ENCODE data around the gene CST3.
"Not testable (repeated sequence)": the region's sequence is repeated elsewhere in the genome, so short reads cannot be mapped to it uniquely, and the experiment has no call there.

The CST3 gene

GRCh38 chr20:23637282-23638221 lies at the start of gene CST3:
CST3 (minus strand) TSS chr20:23637955; CDS start chr20:23637862, 93 bp downstream.
- Histone ChIP-seq H3K79me2 (ENCODE audit: insufficient read depth, low read length) (no peaks in the 10 kb centered on the region), H2AFZ (ENCODE audit: low read depth, low read length) (no peak within 1 kb of the TSS), H4K20me1 (ENCODE audit: insufficient read depth, low read length) (peaks cover 3% of the 10 kb centered on the region; the same call in 1 of the 2 replicates), H3K27me3 (ENCODE audit: insufficient read depth, low read length, poor library complexity) (peaks cover 9% of the 10 kb centered on the region), H3K9me3 (ENCODE audit: insufficient read depth, low read length, severe bottlenecking) (no peaks in the 10 kb centered on the region), H3K4me1 (ENCODE audit: insufficient read depth, low read length) (no peaks in the 10 kb centered on the region), H3K36me3 (ENCODE audit: insufficient read depth, low read length) (no peaks in the 10 kb centered on the region), H3K9ac (ENCODE audit: low read depth, low read length) (no peak within 1 kb of the TSS), H3K4me3 (ENCODE audit: low read depth in 1 of 2, low read length in 2 of 2) (no peak within 1 kb of the TSS), H3K4me2 (ENCODE audit: insufficient read depth, low read length) (no peak within 1 kb of the TSS), H3K27ac (ENCODE audit: low read length) (no peak within 1 kb of the TSS)
- no peak for TF ChIP-seq EZH2 (IDR thresholded peaks at IDR 0.05; ENCODE audit: borderline replicate concordance, low read depth, low read length, severe bottlenecking)
- TF ChIP-seq CTCF (IDR thresholded peaks at IDR 0.05; ENCODE audit: borderline replicate concordance, extremely low read depth, low read length, poor library complexity, severe bottlenecking), result no peak
- ATAC-seq (ENCODE audit: insufficient read depth, low read depth) (no peak), DNase-seq (no peak)

- TF ChIP-seq EZH2 (IDR thresholded peaks at IDR 0.05; ENCODE audit: borderline replicate concordance, low read depth, low read length, severe bottlenecking) (no peak), CTCF (IDR thresholded peaks at IDR 0.05; ENCODE audit: borderline replicate concordance, extremely low read depth, low read length, poor library complexity, severe bottlenecking) (no peak)
- Histone ChIP-seq H3K9me3 (ENCODE audit: insufficient read depth, low read length, severe bottlenecking) (no peaks in the 10 kb centered on the region), H2AFZ (ENCODE audit: low read depth, low read length) (no peak overlapping the region), H3K27me3 (ENCODE audit: insufficient read depth, low read length, poor library complexity) (peaks cover 8% of the 10 kb centered on the region), H3K79me2 (ENCODE audit: insufficient read depth, low read length) (no peaks in the 10 kb centered on the region), H3K4me3 (ENCODE audit: low read depth in 1 of 2, low read length in 2 of 2) (no peak overlapping the region), H3K27ac (ENCODE audit: low read length) (no peak overlapping the region), H4K20me1 (ENCODE audit: insufficient read depth, low read length) (0 out of 2 replicates have a peak, but pooled peaks cover 2% of the 10 kb centered on the region), H3K4me2 (ENCODE audit: insufficient read depth, low read length) (no peak overlapping the region), H3K9ac (ENCODE audit: low read depth, low read length) (no peak overlapping the region), H3K36me3 (ENCODE audit: insufficient read depth, low read length) (no peaks in the 10 kb centered on the region), H3K4me1 (ENCODE audit: insufficient read depth, low read length) (no peaks in the 10 kb centered on the region)
- no peak for DNase-seq
- no peak for ATAC-seq (ENCODE audit: insufficient read depth, low read depth)
Observed at GRCh38 chr20:23686046-23686750, 48.4 kb upstream of the CST3 start.

GRCh38 chr20:23685529-23685896 lies 47.8 kb upstream of the CST3 start:
- H2AFZ ChIP-seq (ENCODE audit: low read depth, low read length); H3K27me3 ChIP-seq (ENCODE audit: insufficient read depth, low read length, poor library complexity); H3K4me2 ChIP-seq (ENCODE audit: insufficient read depth, low read length); H4K20me1 ChIP-seq (ENCODE audit: insufficient read depth, low read length); H3K9ac ChIP-seq (ENCODE audit: low read depth, low read length); H3K9me3 ChIP-seq (ENCODE audit: insufficient read depth, low read length, severe bottlenecking); H3K36me3 ChIP-seq (ENCODE audit: insufficient read depth, low read length); H3K79me2 ChIP-seq (ENCODE audit: insufficient read depth, low read length); ATAC-seq (ENCODE audit: insufficient read depth, low read depth); DNase-seq; H3K4me3 ChIP-seq (ENCODE audit: low read depth in 1 of 2, low read length in 2 of 2); H3K27ac ChIP-seq (ENCODE audit: low read length); H3K4me1 ChIP-seq (ENCODE audit: insufficient read depth, low read length): not testable (repeated sequence)

- no peak for DNase-seq
- no peak overlapping the region for H3K9ac ChIP-seq (ENCODE audit: low read depth, low read length)
- TF ChIP-seq CTCF (IDR thresholded peaks at IDR 0.05; ENCODE audit: borderline replicate concordance, extremely low read depth, low read length, poor library complexity, severe bottlenecking) (no peak), EZH2 (IDR thresholded peaks at IDR 0.05; ENCODE audit: borderline replicate concordance, low read depth, low read length, severe bottlenecking) (no peak)
Observed at GRCh38 chr20:23684261-23684660, 46.5 kb upstream of the CST3 start.

More at GRCh38 chr20:23684261-23684660, 46.5 kb upstream of the CST3 start:
- H3K27me3 ChIP-seq (ENCODE audit: insufficient read depth, low read length, poor library complexity), result peaks cover 4% of the 10 kb centered on the region
- H3K4me2 ChIP-seq (ENCODE audit: insufficient read depth, low read length), result no peak overlapping the region
- H2AFZ ChIP-seq (ENCODE audit: low read depth, low read length), result no peak overlapping the region
- no peaks in the 10 kb centered on the region for H3K4me1 ChIP-seq (ENCODE audit: insufficient read depth, low read length)
- H3K4me3 ChIP-seq (ENCODE audit: low read depth in 1 of 2, low read length in 2 of 2), result no peak overlapping the region
- no peak for ATAC-seq (ENCODE audit: insufficient read depth, low read depth)
- no peaks in the 10 kb centered on the region for H3K9me3 ChIP-seq (ENCODE audit: insufficient read depth, low read length, severe bottlenecking)
- H3K27ac ChIP-seq (ENCODE audit: low read length), result no peak overlapping the region
- no peaks in the 10 kb centered on the region for H3K36me3 ChIP-seq (ENCODE audit: insufficient read depth, low read length)
- 0 out of 2 replicates have a peak, but pooled peaks cover 2% of the 10 kb centered on the region for H4K20me1 ChIP-seq (ENCODE audit: insufficient read depth, low read length)
- H3K79me2 ChIP-seq (ENCODE audit: insufficient read depth, low read length), result no peaks in the 10 kb centered on the region

Measured in DND-41 (cell line).